GM13977 (cell line): Measurements from ENCODE around the gene RAPGEF5.

ENCODE experiments used
- DNase-seq: peaks from one replicate; pipeline ENCODE4 v3.0.0; 2012; ENCODE audit warnings: low spot score
- in situ Hi-C: fragments of 300-500 bp; cut with MboI; formaldehyde crosslinking; loops from one replicate; pipeline ENCODE4 v1.12.0; 2022; ENCODE audit warnings: low sequenced_read_pairs, low pct_unique_long_range_greater_than_20kb, mixed read lengths, inconsistent platforms; ENCODE audit not compliant: unreplicated experiment
- TF ChIP-seq, protein P1 (sequence below): IDR thresholded peaks from 2 replicates; pipeline ENCODE4 v1.5.1; 2012; ENCODE audit warnings: mild to moderate bottlenecking, control low read depth; ENCODE audit not compliant: insufficient read depth; ENCODE audit errors: extremely low read depth, missing control alignments

RAPGEF5 gene

DNA sequence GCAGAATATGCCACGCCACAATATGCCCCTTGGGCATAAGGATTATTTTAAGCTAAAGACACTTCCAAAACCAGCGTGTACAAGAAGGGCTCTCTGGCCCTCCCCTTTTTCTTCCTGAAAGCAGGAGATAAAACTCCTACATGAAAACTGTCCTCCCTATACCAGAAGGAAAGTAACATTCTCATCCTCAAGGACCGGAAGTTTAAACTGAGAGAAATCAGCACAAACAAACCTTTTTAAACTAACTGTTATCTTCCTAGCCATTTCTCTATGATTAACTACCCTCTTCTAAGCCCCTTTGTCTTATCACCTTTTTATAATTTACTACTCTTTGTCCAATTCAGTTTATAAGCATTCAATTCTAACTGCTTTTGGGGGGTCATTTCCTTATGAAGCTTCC, 16.4 kb upstream of the RAPGEF5 start:
- no peak for DNase-seq
- TF ChIP-seq, protein P1, sequence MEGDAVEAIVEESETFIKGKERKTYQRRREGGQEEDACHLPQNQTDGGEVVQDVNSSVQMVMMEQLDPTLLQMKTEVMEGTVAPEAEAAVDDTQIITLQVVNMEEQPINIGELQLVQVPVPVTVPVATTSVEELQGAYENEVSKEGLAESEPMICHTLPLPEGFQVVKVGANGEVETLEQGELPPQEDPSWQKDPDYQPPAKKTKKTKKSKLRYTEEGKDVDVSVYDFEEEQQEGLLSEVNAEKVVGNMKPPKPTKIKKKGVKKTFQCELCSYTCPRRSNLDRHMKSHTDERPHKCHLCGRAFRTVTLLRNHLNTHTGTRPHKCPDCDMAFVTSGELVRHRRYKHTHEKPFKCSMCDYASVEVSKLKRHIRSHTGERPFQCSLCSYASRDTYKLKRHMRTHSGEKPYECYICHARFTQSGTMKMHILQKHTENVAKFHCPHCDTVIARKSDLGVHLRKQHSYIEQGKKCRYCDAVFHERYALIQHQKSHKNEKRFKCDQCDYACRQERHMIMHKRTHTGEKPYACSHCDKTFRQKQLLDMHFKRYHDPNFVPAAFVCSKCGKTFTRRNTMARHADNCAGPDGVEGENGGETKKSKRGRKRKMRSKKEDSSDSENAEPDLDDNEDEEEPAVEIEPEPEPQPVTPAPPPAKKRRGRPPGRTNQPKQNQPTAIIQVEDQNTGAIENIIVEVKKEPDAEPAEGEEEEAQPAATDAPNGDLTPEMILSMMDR, result no peak
- in situ Hi-C loops, result no loop called here

DNA sequence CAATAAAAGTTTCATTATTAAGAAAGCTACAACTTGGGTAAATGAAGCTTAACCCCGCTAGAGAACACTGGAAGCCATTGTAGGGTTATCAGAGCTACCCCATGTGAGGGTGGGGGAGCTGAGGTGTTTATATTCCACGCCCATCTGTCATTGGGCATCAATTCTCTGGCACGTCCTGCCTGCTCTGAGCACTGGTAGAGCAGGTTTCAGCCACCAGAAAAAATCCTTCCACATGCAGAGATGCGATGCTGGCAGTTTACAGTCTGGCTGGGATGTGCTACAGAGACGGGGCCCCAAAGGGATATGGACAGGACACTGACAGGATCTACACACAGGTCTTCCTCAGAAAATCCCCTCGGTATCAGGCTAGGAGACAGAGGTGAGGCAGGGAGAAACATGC, 15.9 kb upstream of the RAPGEF5 start:
- no peak for DNase-seq
- in situ Hi-C loops, result no loop called here
- TF ChIP-seq, protein P1, result no peak

- TF ChIP-seq, protein P1, result no peak
- in situ Hi-C loops, result no loop called here
- DNase-seq, result no peak
Observed at GRCh38 chr7:22371878-22372277, 14.9 kb upstream of the RAPGEF5 start.

DNA sequence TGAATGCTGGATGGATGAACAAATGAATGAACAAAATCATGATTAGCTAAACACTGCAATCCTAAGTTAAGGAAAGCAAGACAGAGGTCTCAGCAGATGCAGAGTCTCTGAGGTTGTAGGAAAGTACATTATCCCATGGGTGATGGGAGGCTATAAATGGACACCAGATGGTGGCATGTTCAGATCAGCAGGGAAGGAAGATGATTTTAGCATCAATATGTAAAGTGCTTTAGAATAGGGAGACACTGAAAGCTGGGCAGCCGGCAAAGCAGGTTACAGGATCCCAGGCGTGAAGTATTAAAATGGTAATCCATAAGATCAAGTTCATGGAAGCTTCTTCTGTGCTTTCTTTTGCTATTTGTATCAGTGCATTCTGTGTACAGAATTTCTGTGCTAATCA, 7.9 kb upstream of the RAPGEF5 start:
- in situ Hi-C loops, result no loop called here
- TF ChIP-seq, protein P1, result no peak
- DNase-seq, result no peak

- in situ Hi-C loops, result no loop called here
- DNase-seq, result no peak
- TF ChIP-seq, protein P1, result no peak
Observed at GRCh38 chr7:22363756-22364422, 6.9 kb upstream of the RAPGEF5 start.

GRCh38 chr7:22361795-22362194, 4.8 kb upstream of the RAPGEF5 start:
- TF ChIP-seq, protein P1, result no peak
- in situ Hi-C loops, result no loop called here
- no peak for DNase-seq
